HTR-8/SVneo (cell line): ENCODE data around the gene NTM.

Experiments
- DNase-seq: peaks from one replicate; pipeline ENCODE4 v3.0.0; 2011; ENCODE audit warnings: low spot score, mixed read lengths; ENCODE audit not compliant: insufficient read length
- FAIRE-seq: peaks from 2 replicates; lab custom pipeline; 2011; peaks lifted over from hg19 to GRCh38; lab: Jason Lieb, UNC

The NTM gene

DNA sequence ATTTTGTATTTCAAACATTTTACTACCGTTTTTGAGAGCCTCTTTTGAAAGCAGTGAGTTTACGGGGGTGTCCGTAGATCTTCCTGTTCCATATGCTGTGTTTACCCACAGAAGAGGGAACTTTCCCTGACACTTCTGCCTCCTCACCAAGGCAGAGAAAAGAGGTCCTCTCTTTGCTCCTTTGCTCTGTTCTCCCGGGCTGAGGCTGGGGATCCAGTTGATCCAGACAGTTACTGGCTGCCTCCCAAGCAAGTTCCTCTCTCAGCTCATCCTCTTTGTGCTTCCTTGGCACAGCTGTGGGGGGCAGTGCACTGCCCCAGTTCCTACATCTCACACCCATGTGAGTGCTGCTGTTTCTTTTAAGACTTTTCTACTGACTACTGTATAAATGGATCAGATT is 813.7 kb downstream of the NTM start:
- DNase-seq (no peak), FAIRE-seq (no peak)

DNA sequence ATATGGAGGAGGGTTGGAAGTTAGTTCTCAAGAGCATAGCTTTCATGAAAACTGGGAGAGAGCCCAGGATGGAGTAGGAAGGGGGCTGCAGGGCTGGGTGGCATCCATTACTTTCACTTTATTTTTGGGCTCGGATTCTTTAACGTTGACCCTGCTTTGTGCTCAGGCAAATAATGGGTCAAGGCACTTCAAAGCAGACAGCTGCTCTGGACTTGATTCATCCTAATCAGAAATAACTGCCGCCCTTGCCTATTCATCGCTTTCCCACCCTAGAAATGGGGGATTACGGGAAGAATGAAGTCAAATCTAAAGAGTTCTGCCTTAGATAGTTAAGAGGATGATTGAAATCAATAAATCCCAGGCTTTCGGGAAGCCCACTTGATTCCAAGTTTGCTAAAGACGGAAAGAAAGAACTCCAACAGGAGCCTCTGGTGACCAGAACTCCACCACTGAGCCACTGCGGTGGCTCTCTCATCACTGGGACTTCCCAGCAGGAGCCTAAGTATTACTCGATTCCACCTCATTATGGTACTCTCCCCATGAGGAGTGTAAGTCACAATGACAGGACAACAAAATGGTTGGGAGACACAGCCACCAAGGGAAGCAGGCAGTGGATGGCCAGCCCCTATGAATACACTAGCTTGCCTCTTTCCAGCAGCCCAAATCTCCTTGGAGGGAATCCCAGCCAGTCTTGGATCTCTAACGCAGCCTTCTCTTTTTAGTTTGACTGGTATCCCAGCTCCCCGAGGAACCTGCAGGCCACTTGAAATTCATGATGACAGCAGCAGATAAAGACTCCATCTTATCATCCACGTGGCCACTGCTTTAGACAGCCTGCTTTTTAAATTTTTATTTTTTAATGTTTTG is 815.5 kb downstream of the NTM start:
- FAIRE-seq: no peak
- DNase-seq: no peak

DNA sequence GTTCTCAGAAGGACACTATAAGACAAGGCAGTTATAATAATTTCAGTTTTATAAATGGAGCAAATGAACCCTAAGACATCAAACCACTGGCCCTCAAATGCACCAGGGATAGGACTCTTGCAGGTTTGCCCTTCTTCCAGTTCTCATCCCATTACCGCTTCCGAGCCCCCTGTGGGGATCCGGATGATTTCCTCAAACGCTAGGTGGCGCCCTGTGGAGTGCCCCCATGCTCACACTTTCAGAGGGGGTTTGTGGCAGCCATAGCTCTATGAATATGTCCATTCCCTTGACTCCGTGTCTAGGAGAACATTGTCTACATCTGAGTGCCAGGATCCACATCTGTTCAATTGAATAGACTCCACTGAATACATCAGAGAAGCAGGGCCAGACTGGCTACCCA is 816.3 kb downstream of the NTM start:
- no peak for FAIRE-seq
- no peak for DNase-seq

DNA sequence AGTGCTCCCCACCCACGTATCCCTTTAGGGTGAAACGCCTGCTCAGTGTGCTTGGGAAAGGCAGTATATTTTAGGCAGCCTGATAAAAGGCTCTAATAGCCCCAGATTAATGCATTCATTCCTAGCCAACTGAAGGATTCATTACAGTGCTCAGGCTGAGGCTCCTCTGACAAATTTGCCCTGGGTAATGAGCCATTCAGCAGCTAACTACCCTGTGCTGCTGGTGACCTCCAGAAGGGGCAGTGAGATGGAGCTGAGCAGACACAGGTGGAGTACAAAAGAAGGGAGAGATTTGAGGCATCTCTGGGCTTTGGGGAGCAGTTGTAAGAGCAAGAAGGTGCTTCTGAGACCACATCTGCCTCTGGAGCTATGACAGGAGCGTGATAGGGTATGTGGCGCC is 817.0 kb downstream of the NTM start:
- no peak for DNase-seq
- no peak for FAIRE-seq

DNA sequence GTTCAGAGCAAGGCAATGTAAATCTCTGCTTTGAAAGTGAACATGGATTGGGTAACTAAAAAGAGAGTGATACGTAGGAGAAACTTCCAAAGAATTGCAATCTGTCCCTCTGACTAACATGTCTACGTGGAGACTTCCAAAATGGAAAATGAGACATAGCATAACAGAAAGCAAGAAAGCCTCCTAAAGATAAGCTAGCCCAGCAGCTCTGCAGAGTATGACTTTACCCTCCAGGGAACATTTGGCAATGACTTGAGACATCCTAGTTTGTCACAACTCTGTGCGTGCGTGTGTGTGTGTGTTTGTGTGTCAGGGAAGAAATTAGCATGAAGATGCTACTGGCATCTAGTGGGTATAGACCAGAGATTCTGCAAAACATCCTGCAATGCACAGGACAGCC is 817.4 kb downstream of the NTM start:
- FAIRE-seq (no peak), DNase-seq (no peak)

DNA sequence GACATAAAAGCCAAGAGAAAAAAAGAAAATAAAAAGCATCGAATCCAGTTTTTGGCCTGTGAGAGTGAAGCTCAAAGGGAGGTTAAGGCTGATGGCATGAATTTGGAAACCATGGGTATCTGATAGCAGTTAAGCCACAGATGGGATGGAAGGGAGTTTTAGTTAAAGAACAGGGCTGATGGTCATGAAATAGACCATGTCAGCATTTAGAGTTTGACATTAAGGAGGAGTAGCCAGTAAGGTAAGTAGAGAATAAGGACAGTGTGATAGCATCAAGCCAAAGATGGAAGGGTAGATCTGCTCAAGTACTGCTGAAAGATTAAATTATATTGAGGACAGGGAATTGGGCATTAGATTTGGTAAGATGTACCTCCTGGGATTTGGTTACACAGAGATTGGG is 826.5 kb downstream of the NTM start:
- DNase-seq (no peak), FAIRE-seq (no peak)

DNA sequence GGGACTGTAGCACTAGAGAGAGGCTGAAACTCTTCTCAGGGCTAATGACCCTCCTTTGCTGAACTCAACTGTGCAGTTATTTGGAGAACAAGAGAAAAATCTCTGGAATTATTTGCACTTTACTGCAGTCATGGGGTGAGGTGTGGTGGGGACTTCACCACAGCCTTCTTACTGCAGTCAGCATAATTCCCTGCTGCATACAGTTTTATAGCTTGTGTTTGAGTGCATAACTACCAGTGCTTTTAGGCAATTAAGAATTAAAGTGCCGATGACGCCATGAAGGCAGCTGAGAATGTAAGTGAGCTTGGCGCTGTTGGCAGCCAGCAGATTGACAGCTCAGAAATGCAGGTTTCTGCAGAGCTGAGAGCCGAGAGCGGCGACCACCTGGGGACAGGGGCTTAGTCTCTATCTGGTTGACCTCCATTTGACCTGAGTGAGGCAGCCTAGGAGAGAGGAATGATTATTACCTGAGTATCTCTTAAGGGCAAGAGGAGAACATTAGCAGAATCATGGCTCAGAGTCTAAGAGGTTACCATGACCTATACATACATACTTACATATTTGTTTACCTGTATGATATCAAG is 830.0 kb downstream of the NTM start:
- no peak for DNase-seq
- FAIRE-seq: no peak

DNA sequence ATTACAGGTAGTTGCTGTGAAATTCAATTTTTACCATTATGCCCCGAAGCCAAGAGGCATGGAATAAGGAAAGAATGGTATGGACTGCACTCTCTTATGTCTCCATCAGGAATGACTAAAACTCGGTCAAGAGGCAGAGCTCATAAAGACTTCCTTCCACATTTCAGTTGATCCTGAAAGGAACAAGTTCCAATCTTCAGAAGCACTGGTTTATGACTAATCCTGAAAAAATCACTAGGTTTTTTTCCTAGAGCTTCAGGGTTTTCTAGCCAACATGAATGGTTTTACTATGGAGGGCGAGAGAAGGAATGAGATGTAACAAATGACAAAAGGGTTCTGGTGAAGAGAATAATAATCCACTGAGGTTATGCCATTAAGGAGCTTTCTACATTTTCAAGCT is 832.2 kb downstream of the NTM start:
- DNase-seq (no peak), FAIRE-seq (no peak)

DNA sequence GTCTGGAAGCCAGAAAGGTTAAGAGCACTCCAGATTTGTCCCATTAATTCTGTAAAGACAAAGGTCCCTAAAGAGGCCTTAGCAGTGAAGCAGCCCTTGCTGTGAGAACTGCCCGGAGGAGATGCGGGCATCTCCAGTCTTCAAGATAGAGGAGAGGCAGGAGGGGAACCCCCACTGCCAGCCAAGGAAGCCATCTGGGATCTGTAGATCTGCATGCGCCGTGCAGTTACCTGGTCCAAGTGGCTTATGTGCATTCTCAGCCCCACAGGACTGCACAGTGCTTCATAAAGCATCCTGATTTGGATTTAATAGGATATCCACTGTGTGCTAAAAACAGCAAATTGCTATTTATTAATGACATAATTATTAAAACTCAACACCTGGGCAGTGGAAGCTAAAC is 834.6 kb downstream of the NTM start:
- FAIRE-seq: no peak

DNA sequence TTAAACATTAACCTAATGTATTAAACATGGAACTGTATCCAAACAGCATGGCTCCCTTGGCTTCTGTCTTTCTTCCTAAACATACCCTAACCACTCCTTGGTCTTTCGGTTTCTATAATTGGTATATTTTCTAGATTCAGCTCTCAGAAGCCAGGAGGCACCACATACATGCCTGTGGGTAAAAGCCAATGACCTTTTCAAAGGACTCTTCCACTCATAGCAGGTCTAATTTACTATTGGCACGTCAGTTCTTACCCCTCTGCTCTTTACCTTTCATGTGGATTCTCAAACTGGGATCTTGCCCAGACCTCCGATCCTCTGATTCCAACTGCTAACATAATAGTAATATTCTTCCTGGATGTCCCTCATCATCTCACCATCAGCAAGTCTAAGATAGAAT is 835.1 kb downstream of the NTM start:
- DNase-seq (no peak), FAIRE-seq (no peak)

More for the DNA sequence above, 834.6 kb downstream of the NTM start:
- no peak for DNase-seq

DNA sequence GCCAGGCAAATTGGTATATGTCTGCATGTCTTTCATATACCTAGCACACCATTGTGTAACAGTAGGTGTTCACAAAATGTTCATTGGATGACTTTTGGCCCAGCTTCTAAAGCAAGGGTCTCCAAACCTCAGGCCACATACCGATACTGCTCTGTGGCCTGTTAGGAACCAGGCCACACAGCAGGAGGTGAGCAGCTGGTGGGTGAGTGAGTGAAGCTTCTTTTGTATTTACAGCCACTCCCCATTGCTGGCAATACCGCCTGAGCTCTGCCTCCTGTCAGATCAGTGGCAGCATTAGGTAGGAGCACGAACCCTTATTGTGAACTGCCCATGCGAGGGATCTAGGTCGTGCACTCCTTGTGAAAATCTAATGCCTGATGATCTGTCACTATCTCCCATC is 836.6 kb downstream of the NTM start:
- no peak for FAIRE-seq
- no peak for DNase-seq

DNA sequence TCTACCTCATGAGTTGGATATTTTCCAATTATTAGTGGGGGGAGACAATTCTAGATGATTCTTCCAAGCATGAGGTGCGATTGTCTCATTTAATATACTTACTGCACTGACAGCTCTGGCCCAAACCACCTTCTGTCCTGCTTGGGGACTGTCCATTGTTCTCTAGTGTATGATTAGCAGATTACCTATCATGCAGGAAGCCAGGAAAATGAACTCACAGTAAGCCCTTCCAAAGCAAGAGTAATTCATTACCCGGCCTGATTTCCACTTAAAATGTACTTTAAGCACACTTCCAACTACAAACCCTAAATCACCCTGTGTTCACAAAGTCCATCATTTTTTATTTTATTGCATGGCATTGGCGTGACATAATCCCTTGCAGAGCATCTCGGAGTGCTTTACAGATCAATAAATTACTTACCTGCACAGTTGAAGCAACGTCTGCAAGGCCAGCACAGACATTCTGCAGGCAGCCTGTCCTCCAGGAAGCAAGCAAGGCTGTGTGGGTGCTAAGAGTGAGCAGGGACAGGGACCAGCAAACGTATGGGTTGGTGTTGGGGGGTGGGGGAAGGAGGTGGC is 838.2 kb downstream of the NTM start:
- FAIRE-seq: no peak

DNA sequence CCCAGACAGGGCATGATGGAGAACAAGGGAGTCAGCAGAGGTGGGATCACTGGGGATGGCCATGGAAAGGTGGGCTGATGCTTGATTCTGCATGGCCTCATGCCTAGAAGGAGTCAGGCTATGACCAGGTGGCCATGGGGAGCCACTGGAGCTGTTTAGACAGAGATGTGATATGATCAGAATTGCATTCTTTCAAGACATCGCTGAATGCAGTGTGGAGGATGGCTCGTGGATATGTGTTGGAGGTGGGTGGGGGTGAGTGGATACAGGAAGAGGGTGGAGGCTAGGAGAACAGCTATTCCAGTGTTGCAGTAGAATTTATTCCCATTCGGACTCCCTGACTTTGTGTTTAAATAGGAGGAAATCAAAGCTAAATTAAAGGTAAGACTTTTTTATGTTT is 841.1 kb downstream of the NTM start:
- FAIRE-seq (no peak), DNase-seq (no peak)

More for the DNA sequence above, 838.2 kb downstream of the NTM start:
- no peak for DNase-seq

DNA sequence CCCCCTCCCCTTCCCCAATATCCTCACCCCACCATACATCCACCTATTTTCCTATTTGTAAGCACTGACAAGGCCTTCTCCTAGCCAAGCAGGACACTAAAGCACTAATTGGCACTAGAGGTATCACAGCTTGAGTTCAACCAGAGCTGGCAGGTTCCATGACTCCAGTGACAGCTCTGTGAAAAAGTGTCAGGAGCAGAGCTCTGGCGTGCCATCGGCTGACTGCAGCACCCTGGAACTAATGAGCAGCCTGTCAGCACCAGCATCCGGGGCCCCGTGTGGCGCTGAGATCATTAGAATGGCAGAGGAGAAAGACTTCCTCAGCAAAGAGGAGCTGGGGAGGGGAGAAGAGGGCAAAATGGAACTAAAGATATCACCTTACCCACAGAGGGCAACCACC is 847.4 kb downstream of the NTM start:
- no peak for DNase-seq
- no peak for FAIRE-seq

DNA sequence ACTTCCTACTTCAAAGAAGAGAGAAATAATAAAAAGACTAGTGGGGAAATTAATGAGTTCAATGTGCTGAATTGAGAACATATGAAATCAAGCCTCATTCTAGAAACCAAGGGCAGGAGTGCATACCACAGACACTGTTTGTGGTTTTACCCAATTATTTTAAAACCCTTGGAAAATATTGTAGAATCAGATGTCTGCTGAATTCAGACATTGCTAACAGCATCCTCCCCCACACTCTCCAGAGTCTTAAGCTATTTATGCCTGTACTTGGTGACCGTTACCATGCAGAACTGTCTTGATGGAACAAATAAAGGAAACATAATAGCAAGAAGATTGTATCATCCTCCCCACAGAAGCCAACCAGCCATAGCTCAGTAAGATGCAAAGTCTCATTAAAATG is 850.1 kb downstream of the NTM start:
- FAIRE-seq (no peak), DNase-seq (no peak)

DNA sequence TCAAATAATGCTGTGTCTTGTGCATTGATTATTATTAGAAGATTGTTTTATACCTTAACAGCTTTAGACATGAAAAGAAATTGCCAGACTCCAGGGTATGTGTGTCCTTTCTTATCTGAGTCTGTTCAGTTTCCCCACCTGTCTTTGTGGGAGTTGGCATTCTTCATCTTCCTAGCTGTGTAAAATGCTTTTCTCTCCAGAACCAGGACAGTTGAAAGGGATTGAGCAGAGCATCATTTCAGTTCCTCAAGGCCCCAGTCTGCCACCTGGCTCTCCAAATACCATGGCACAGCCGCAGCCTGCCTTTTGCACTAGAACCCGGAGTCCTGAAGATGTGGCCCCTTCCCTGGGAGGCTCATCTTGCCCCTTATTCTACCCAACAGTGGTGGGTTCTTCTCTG is 851.9 kb downstream of the NTM start:
- DNase-seq: no peak
- no peak for FAIRE-seq

DNA sequence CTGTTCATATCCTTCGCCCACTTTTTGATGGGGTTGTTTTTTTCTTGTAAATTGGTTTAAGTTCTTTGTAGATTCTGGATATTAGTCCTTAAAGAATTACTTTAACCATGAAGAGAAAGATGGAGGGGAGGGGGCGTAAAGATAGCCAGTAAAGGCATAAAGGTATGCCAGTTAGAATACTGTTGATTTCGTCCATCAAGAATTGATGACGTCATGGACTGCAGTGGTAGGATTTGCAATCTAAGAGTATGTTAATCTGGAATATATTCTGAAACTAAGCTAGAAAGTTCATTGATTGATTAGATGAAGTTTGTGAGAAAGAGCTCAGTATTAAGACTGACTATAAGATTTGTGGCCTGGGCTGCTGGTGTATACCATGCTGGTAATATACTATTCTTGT is 856.1 kb downstream of the NTM start:
- DNase-seq (no peak), FAIRE-seq (no peak)

DNA sequence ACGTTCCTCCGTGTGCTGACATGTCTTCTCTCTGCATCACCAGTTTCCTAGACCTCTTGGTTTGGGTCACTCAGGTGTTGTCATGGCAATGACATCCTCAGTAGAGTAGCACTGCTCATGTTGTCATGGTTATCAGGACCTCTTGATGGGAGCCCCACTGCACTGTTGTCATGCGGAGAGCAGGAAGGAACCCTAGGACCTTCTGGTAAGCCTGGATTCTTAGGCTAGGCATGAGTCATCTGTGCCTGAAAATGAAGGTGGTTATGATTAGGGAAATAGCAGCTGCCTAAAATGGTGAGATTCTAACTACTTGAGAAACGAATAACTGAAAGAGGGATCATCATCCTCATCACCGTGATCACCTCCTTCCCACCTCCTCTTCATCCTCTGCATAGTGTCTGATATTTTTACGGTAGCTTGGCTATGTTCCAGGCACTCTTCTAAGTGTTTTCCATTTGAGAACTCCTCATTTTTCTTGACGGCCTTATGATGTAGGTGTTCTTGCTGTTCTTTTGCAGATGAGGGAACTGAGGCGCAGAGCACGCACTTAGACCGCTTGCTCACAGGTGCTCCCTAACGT is 858.4 kb downstream of the NTM start:
- DNase-seq: no peak
- no peak for FAIRE-seq

DNA sequence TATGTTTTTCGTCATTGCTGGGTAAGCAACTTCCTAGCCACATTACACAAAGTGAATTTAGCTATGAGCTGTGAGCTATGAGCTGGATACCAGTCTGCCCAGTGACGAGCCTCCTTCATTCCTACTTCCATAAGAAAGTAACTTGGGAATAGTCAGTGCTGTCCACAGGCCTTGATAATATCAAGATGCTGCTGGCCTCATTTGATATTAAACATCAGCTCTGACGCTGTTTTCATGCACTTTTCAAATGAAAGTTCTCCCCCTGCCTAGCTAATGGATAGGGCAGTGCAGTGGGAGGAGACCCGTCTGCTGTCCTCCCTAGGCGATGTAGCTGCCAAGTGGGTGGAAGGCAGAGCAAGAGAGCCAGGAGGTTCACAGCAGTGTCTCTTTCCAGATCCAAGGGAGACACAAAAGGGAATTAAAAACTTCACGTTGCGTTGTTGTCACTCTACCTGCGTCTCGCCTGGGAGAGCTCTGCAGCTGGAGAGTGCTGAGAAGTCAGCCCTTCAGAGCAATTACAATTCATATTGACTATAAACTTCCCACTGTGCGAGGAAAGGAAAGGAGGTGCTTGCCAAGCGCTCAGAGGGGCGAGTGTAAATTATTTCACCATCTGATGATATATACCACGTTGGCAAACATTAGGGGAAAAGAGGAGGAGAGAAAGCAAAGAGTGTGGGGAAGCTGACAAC is 861.4 kb downstream of the NTM start:
- DNase-seq: no peak
- no peak for FAIRE-seq

DNA sequence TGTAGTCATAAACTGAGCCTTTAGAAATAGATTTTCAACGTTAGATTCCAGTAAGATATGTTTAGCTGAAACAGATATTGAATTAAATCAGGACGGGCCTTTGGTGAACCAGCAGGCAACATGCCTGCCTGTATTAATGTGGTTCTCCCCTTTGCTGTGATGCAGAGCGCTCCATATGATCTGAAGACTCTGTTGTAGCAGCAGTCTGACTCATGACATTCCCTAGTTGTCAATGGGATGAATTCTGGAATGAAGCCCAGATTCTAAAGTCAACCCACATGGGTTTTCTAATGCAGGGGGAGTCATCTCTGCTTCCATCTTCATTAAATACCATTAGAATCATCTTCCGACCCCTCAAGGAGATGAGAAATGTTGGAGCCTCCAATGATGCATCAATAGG is 864.5 kb downstream of the NTM start:
- FAIRE-seq: no peak
- no peak for DNase-seq

DNA sequence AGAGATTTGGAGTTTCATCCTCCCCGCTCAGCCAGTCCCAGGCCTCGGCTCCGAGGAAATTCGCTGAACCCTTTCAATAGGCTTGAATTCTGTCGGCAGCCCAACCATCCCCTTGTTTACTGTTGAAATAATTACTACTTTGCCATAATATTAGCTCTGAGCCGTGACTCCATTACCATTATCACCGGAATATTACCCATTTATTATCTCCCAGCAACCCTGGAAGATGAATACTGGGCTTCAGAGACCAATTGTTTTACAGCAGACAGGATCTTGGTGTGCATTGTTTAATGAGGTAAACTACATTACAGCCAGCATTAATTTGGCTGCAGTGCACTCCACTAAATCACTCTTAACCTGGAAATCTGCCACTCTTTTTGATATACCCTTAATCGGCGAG is 867.4 kb downstream of the NTM start:
- FAIRE-seq (no peak), DNase-seq (no peak)
